Mucosa of stomach (tissue), 1 donor: ENCODE measurements around the gene ANKRD44.

Source experiments
- H3K27me3 ChIP-seq: one replicate; pipeline ENCODE4 v1.7.0; 2013; ENCODE audit warnings: mild to moderate bottlenecking, low read length; ENCODE audit not compliant: control insufficient read depth, insufficient read depth
- H3K36me3 ChIP-seq: one replicate; pipeline ENCODE4 v1.7.0; 2013; ENCODE audit warnings: low read length; ENCODE audit not compliant: control insufficient read depth, insufficient read depth
- H3K4me1 ChIP-seq: one replicate; pipeline ENCODE4 v1.7.0; 2013; ENCODE audit warnings: mild to moderate bottlenecking, low read length; ENCODE audit not compliant: control insufficient read depth, insufficient read depth
- H3K4me3 ChIP-seq: one replicate; pipeline ENCODE4 v1.7.0; 2013; ENCODE audit warnings: low read length
- H3K9ac ChIP-seq: one replicate; pipeline ENCODE4 v1.7.0; 2013; ENCODE audit warnings: mild to moderate bottlenecking, low read length, moderate library complexity
- H3K9me3 ChIP-seq: one replicate; pipeline ENCODE4 v1.7.0; 2013; ENCODE audit warnings: mild to moderate bottlenecking, low read length, moderate library complexity; ENCODE audit not compliant: control insufficient read depth
- donor health status: Pancreatic carcinoma.

ANKRD44 gene

GRCh38 chr2:197088694-197089093, 221.9 kb downstream of the ANKRD44 start:
- H3K36me3 ChIP-seq, result no peaks in the 10 kb centered on the region
- no peak overlapping the region for H3K9ac ChIP-seq
- H3K4me3 ChIP-seq, result no peak overlapping the region
- no peaks in the 10 kb centered on the region for H3K27me3 ChIP-seq
- no peaks in the 10 kb centered on the region for H3K9me3 ChIP-seq
- H3K4me1 ChIP-seq, result no peaks in the 10 kb centered on the region

- Histone ChIP-seq H3K36me3 (no peaks in the 10 kb centered on the region), H3K9ac (no peak overlapping the region), H3K9me3 (no peaks in the 10 kb centered on the region), H3K27me3 (no peaks in the 10 kb centered on the region), H3K4me3 (no peak overlapping the region), H3K4me1 (no peaks in the 10 kb centered on the region)
Observed at GRCh38 chr2:197086500-197086899, 224.1 kb downstream of the ANKRD44 start.

- Histone ChIP-seq H3K4me3 (no peak overlapping the region), H3K36me3 (no peaks in the 10 kb centered on the region), H3K9me3 (no peaks in the 10 kb centered on the region), H3K4me1 (peaks cover 3% of the 10 kb centered on the region), H3K9ac (no peak overlapping the region), H3K27me3 (no peaks in the 10 kb centered on the region)
Observed at GRCh38 chr2:197085665-197086064, 224.9 kb downstream of the ANKRD44 start.

DNA sequence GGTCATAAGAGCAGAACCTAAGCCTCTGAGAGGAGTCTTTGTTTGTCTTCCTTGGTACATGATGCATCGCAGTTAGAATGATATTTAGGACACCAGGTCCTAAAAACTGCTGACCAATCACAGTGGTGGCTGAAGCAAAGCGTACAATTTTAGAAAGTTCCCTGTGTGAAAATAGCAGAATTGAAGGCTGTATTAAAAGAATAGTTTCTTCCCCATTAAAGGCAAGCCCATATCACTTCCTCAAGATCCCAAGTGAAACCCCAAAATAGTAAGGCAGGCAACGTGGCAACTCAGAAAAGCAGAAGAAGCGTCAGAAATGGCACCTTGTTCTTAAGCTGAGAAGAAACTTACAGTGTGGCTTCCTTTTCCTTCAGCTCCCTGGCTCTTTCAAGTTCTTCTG, 229.3 kb downstream of the ANKRD44 start:
- H3K9ac ChIP-seq, result no peak overlapping the region
- H3K4me3 ChIP-seq, result no peak overlapping the region
- H3K4me1 ChIP-seq, result peaks cover 8% of the 10 kb centered on the region
- no peaks in the 10 kb centered on the region for H3K27me3 ChIP-seq
- H3K36me3 ChIP-seq, result no peaks in the 10 kb centered on the region
- no peaks in the 10 kb centered on the region for H3K9me3 ChIP-seq

DNA sequence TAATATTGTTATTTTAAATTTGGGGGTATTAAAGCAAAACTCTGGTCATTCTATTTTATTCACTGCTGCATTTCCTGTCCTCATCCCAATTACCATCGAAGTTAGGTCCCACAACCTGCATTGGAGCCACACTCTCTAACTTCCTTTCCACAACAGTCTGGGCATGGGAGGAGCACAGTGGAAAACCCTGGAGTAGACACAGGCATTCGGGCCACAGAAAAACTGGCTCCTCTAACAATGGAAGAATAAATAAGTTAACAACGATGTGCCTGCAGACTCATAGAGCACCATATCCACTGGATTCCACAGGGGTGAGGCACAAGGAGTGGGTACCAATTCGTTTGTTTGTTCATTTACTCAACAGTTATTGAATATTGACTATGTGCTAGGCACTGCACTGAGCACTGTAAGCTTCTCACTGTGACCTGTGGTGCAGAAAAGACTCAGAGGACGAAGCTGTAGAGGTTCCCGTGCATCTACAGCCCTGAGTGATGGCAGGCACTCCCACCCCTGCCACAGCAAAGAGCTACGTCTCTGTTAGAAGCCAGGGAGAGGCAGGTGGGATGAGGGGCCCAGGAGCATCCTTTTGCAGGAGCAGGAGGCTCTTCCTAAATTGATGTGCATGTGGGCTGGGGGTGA, 229.9 kb downstream of the ANKRD44 start:
- Histone ChIP-seq H3K9me3 (no peaks in the 10 kb centered on the region), H3K36me3 (no peaks in the 10 kb centered on the region), H3K27me3 (no peaks in the 10 kb centered on the region), H3K4me1 (peaks cover 8% of the 10 kb centered on the region), H3K9ac (no peak overlapping the region), H3K4me3 (no peak overlapping the region)

GRCh38 chr2:197079832-197080555, 230.6 kb downstream of the ANKRD44 start:
- Histone ChIP-seq H3K4me3 (no peak overlapping the region), H3K4me1 (peaks cover 8% of the 10 kb centered on the region), H3K9me3 (no peaks in the 10 kb centered on the region), H3K36me3 (no peaks in the 10 kb centered on the region), H3K9ac (no peak overlapping the region), H3K27me3 (no peaks in the 10 kb centered on the region)

DNA sequence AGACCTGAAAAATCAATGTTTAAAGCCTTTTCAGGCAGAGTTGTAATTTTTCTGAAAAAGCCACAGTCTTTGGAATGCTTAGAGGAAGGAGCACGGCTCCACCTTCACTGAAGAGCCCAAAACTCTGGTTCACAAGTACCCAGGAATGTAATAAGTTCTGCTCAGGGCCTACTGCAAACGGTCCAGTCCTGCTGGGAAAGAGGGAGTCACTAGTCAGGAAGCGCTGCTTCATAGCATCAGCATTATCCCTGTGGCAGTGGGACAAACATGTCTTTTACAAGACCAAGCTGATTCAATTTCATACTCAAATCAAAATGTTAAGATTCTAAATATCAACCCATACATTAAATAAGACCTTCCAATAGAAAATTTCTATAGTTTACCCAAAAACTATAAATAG, 231.2 kb downstream of the ANKRD44 start:
- Histone ChIP-seq H3K36me3 (no peaks in the 10 kb centered on the region), H3K4me1 (peaks cover 8% of the 10 kb centered on the region), H3K9me3 (no peaks in the 10 kb centered on the region), H3K27me3 (no peaks in the 10 kb centered on the region), H3K4me3 (no peak overlapping the region), H3K9ac (no peak overlapping the region)

DNA sequence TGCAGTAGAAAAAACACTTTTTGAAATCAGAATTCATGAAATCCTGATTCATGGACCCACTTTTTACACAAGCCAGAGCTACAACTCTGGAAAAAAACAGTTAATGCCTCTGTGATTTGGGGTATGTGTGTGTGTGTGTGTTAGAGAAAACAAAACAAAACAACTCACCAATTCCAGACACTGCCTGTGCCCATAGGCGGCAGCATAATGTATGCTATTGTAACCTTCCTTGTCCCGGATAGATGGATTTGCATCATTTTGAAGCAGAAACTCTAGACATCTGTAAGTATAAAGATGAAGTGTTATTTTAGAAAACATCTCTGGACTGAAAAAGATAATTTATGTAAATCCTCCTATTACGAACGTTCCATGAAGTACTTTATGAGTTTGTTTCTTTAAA, 232.0 kb downstream of the ANKRD44 start:
- no peaks in the 10 kb centered on the region for H3K9me3 ChIP-seq
- H3K36me3 ChIP-seq, result no peaks in the 10 kb centered on the region
- no peak overlapping the region for H3K9ac ChIP-seq
- no peaks in the 10 kb centered on the region for H3K27me3 ChIP-seq
- H3K4me1 ChIP-seq, result peaks cover 8% of the 10 kb centered on the region
- H3K4me3 ChIP-seq, result no peak overlapping the region

DNA sequence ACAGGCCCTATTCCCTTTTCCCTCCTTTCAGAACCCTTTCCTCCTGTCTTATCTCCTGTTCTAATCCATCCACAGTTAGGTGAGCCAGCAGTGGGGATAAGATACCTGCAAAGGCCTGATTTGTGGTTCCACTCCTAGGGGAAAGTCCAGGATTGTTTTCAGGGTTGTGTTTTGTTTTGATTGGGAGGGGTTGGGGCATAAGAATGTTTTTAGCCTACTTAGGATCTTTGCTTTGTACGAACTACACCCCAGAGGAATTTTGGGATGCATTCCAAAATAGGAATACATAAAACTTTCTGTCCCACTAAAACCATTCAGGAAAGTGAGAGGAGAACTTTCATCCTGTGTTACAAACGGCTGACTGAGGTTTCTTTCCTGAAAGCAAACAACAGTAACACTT, 233.2 kb downstream of the ANKRD44 start:
- H3K9me3 ChIP-seq, result no peaks in the 10 kb centered on the region
- no peaks in the 10 kb centered on the region for H3K27me3 ChIP-seq
- H3K4me1 ChIP-seq, result peaks cover 8% of the 10 kb centered on the region

DNA sequence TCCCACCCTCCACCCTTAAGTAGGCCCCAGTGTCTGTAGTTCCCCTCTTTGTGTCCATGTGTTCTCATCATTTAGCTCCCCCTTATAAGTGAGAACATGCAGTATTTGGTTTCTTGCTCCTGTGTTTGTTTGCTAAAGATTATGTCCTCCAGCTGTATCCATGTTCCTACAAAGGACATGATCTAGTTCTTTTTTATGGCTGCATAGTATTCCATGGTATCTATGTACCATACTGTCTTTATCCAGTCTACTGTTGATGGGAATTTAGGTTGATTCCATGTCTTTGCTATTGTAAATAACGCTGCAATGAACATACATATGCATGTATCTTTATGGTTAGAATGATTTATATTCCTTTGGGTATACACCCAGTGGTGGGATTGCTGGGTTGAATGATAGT, 233.9 kb downstream of the ANKRD44 start:
- H3K9ac ChIP-seq, result no peak overlapping the region
- H3K9me3 ChIP-seq, result no peaks in the 10 kb centered on the region
- no peaks in the 10 kb centered on the region for H3K36me3 ChIP-seq
- H3K27me3 ChIP-seq, result no peaks in the 10 kb centered on the region
- peaks cover 8% of the 10 kb centered on the region for H3K4me1 ChIP-seq
- H3K4me3 ChIP-seq, result no peak overlapping the region

More for the DNA sequence above, 233.2 kb downstream of the ANKRD44 start:
- Histone ChIP-seq H3K9ac (no peak overlapping the region), H3K4me3 (no peak overlapping the region), H3K36me3 (no peaks in the 10 kb centered on the region)

DNA sequence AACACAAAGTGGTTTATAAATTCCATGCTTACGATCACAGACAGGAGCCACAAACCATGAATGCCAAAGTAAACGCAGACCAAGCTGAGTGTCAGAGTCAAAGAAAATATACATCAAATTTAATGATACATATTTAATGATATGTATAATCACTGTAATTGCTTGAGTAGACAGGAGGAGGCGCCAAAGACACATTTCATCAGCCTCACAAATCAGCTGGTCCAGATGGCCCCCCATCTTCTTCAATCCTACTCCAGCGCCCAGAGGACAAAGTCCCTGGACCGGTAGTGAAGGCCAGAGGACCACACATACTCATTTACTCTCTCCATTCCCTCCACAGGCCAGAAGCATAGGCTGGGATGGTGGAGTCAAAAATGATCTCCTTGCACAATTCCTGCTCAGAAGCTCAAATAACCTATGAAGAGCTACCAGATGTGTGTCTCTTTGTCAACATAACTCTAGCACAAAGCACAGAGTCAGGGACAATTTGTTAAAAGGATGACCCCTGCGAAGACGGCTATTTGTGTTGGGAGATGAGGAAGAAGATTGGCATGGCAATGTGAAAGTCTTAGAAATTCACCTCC, 234.7 kb downstream of the ANKRD44 start:
- H3K36me3 ChIP-seq, result no peaks in the 10 kb centered on the region

DNA sequence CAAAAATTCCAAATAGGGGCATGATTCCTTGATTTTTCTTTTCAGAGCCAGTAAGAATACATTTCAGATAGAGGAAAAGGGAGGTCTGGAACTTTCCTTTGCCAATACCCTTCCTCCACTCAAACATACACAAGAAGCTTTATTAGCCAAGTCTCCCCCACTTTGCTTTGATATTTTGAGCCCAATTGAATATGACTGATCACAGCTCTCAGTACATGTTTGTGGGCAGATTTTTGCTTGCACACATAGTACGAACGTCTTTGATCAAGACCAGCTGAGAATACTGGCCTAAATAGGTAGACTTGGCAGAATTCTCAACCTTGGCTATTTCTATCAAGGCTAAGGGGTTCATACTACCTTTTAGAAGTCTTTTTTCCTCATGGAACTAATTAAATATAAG, 235.3 kb downstream of the ANKRD44 start:
- Histone ChIP-seq H3K4me3 (no peak overlapping the region), H3K4me1 (peaks cover 2% of the 10 kb centered on the region)

More for the DNA sequence above, 234.7 kb downstream of the ANKRD44 start:
- H3K9ac ChIP-seq, result no peak overlapping the region
- no peaks in the 10 kb centered on the region for H3K27me3 ChIP-seq
- no peak overlapping the region for H3K4me3 ChIP-seq
- H3K9me3 ChIP-seq, result no peaks in the 10 kb centered on the region
- H3K4me1 ChIP-seq, result peaks cover 7% of the 10 kb centered on the region

More for the DNA sequence above, 235.3 kb downstream of the ANKRD44 start:
- Histone ChIP-seq H3K27me3 (no peaks in the 10 kb centered on the region), H3K36me3 (no peaks in the 10 kb centered on the region), H3K9ac (no peak overlapping the region), H3K9me3 (no peaks in the 10 kb centered on the region)
